B cell (primary cell): ENCODE data around the gene VTI1A. TPM values are rescaled to one million over a fixed set of nuclear protein-coding genes. Genes with fewer than 3 reads are reported as not detected.

Experiments
- ATAC-seq: fragments of 200-7000 bp; cut with Tn5 transposase; one replicate; pipeline ENCODE4 v1.10.0; 2021; ENCODE audit warnings: low read depth, mild to moderate bottlenecking, moderate number of reproducible peaks, moderate library complexity
- CTCF ChIA-PET: fragments of 350-600 bp; sonication (Branson Sonifier 250); formaldehyde crosslinking; loops from one replicate; lab custom pipeline; 2021; ENCODE audit warnings: antibody characterized with exemption, inconsistent platforms; lab: Charles Lee
- POLR2A ChIA-PET: fragments of 350-600 bp; sonication (Branson Sonifier 250); formaldehyde crosslinking; loops from one replicate; lab custom pipeline; 2021; ENCODE audit warnings: antibody characterized with exemption; lab: Charles Lee
- DNase-seq: peaks from one replicate; pipeline ENCODE4 v3.0.0; 2013
- H2AFZ ChIP-seq: 2 replicates; pipeline ENCODE4 v1.6.1; 2012; ENCODE audit warnings: mild to moderate bottlenecking, low read depth, low read length; ENCODE audit not compliant: insufficient read depth, poor library complexity, severe bottlenecking
- H3K27ac ChIP-seq, 2 donors: 1 replicate in 1 of 2; 2 replicates in 1 of 2; pipeline ENCODE4 v1.5.1; 2012 to 2013; ENCODE audit warnings: low read length in 2 of 2, mild to moderate bottlenecking in 2 of 2, moderate library complexity in 1 of 2
- H3K27me3 ChIP-seq, 4 experiments: fragments of 200-600 bp in 1 of 4; sonication (generic) in 1 of 4; replicated peaks in 1 of 4; 1 replicate in 2 of 4; 2 replicates in 2 of 4; pipeline versions ENCODE4 v1.6.1 to v1.7.0; 2013 to 2016; ENCODE audit warnings: low read length in 3 of 4, mild to moderate bottlenecking in 2 of 4, mixed read lengths in 1 of 4, moderate library complexity in 1 of 4; ENCODE audit not compliant: insufficient read depth in 4 of 4, control insufficient read depth in 3 of 4; ENCODE audit errors: control extremely low read depth in 1 of 4
- H3K36me3 ChIP-seq, 2 experiments: replicated peaks in 1 of 2; 1 replicate in 1 of 2; 2 replicates in 1 of 2; pipeline versions ENCODE4 v1.6.1 to v1.7.1; 2013; ENCODE audit warnings: low read length in 1 of 2; ENCODE audit not compliant: insufficient read depth in 2 of 2, control insufficient read depth in 1 of 2; ENCODE audit errors: control extremely low read depth in 1 of 2, extremely low read depth in 1 of 2
- H3K4me1 ChIP-seq, 2 donors: fragments of 200-600 bp in 1 of 2; sonication (generic) in 1 of 2; 1 replicate in 1 of 2; 2 replicates in 1 of 2; pipeline versions ENCODE4 v1.5.1 to v1.6.1; 2013 to 2017; ENCODE audit warnings: low read length in 2 of 2; ENCODE audit not compliant: control insufficient read depth in 2 of 2, insufficient read depth in 2 of 2
- H3K4me2 ChIP-seq: replicated peaks from 2 replicates; pipeline ENCODE3; 2012; ENCODE audit warnings: mild to moderate bottlenecking, low read depth, low read length; ENCODE audit not compliant: poor library complexity, severe bottlenecking
- H3K4me3 ChIP-seq, 5 experiments: fragments of 200-600 bp in 1 of 5; sonication (generic) in 1 of 5; 1 replicate in 3 of 5; 2 replicates in 2 of 5; pipeline versions ENCODE4 v1.5.1 to v1.7.0; 2011 to 2016; ENCODE audit warnings: low read length in 4 of 5, mild to moderate bottlenecking in 4 of 5, low read depth in 2 of 5, control low read depth in 1 of 5, moderate library complexity in 1 of 5; ENCODE audit not compliant: insufficient read depth in 1 of 5; ENCODE audit errors: control extremely low read depth in 1 of 5, extremely low read depth in 1 of 5
- H3K79me2 ChIP-seq: fragments of 200-600 bp; sonication (generic); one replicate; pipeline ENCODE4 v1.6.0; 2016; ENCODE audit warnings: low read length; ENCODE audit not compliant: control insufficient read depth, insufficient read depth
- H3K9ac ChIP-seq: fragments of 200-600 bp; sonication (generic); 2 replicates; pipeline ENCODE4 v1.6.1; 2017; ENCODE audit warnings: mild to moderate bottlenecking, low read length, moderate library complexity
- H3K9me3 ChIP-seq, 3 donors: one replicate each; pipeline versions ENCODE4 v1.6.1 to v1.7.1; 2013; ENCODE audit warnings: low read length in 2 of 3; ENCODE audit not compliant: control insufficient read depth in 2 of 3, insufficient read depth in 1 of 3; ENCODE audit errors: control extremely low read depth in 1 of 3
- H4K20me1 ChIP-seq: 2 replicates; pipeline ENCODE4 v1.6.0; 2012; ENCODE audit warnings: mild to moderate bottlenecking, low read length; ENCODE audit not compliant: insufficient read depth, control insufficient read depth, poor library complexity, severe bottlenecking
- H3K27ac Mint-ChIP-seq: one replicate; pipeline ENCODE4 v1.8.0; 2021; ENCODE audit warnings: mixed read lengths
- H3K27me3 Mint-ChIP-seq: one replicate; pipeline ENCODE4 v1.8.0; 2021; ENCODE audit warnings: mixed read lengths
- H3K4me1 Mint-ChIP-seq: one replicate; pipeline ENCODE4 v1.8.0; 2021; ENCODE audit warnings: mixed read lengths
- H3K4me3 Mint-ChIP-seq: one replicate; pipeline ENCODE4 v1.8.0; 2021; ENCODE audit warnings: mixed read lengths
- H3K9me3 Mint-ChIP-seq: one replicate; pipeline ENCODE4 v1.8.0; 2022; ENCODE audit warnings: mixed read lengths; ENCODE audit not compliant: insufficient read depth
- EZH2 ChIP-seq: IDR thresholded peaks from 2 replicates; pipeline ENCODE4 v1.6.1; 2012; ENCODE audit warnings: borderline replicate concordance, low read depth, mild to moderate bottlenecking, moderate library complexity, low read length; ENCODE audit not compliant: insufficient read depth, poor library complexity, severe bottlenecking
- WGBS: methylation state at CpG from one replicate; pipeline ENCODE4 v1.1.5; 2013; ENCODE audit warnings: missing lambda C conversion rate; ENCODE audit not compliant: insufficient coverage; 5-methylcytosine and 5-hydroxymethylcytosine counted together
- intact Hi-C: fragments of 100-400 bp; cut with micrococcal nuclease; formaldehyde crosslinking; loops from one replicate; pipeline ENCODE4 v1.10.0; 2022
- polyA plus RNA-seq: library from polyadenylated mRNA; depleted of rRNA; stranded (reverse); fragments of >200 nt; gene quantifications from 2 replicates; pipeline ENCODE4 v1.2.3, GENCODE V29; 2012
- total RNA-seq, 2 donors: library from RNA; stranded (reverse); fragments of 120-200 nt in 1 of 2; gene quantifications; 1 replicate in 1 of 2; 2 replicates in 1 of 2; pipeline versions ENCODE4 v1.2.3 to v1.2.4, GENCODE V29; 2013 to 2022
- TF ChIP-seq, protein P1 (sequence below): fragments of 200-600 bp; IDR thresholded peaks from one replicate; pipeline ENCODE4 v1.8.0; 2022; ENCODE audit warnings: antibody characterized with exemption, mild to moderate bottlenecking

VTI1A gene
- total and polyA plus RNA-seq, 2 donors (not counting 1 experiment from before 2014, with no cell fraction given): 20.0 to 84.1 TPM

DNA sequence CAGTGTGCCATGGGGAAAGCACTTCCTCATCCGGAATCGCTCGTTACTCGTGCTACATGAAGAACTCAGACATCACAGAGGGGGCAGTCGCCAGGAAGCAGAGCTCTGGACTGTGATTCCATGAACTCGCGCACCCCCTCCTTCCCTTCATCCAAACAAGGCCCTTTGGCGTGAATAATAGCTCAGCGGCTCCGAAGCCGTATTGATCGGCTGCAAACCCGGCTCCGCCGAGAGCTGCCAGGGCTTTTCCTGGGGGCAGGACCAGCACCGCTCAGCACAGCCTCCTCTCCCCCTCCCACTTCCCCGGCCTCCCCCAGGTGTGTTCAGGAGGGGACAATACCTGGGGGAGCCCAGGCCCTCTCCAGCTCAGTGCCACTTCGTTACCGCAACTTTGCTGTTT, 374.0 kb downstream of the VTI1A start:
- TF ChIP-seq EZH2: no peak
- TF ChIP-seq, protein P1, sequence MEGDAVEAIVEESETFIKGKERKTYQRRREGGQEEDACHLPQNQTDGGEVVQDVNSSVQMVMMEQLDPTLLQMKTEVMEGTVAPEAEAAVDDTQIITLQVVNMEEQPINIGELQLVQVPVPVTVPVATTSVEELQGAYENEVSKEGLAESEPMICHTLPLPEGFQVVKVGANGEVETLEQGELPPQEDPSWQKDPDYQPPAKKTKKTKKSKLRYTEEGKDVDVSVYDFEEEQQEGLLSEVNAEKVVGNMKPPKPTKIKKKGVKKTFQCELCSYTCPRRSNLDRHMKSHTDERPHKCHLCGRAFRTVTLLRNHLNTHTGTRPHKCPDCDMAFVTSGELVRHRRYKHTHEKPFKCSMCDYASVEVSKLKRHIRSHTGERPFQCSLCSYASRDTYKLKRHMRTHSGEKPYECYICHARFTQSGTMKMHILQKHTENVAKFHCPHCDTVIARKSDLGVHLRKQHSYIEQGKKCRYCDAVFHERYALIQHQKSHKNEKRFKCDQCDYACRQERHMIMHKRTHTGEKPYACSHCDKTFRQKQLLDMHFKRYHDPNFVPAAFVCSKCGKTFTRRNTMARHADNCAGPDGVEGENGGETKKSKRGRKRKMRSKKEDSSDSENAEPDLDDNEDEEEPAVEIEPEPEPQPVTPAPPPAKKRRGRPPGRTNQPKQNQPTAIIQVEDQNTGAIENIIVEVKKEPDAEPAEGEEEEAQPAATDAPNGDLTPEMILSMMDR: no peak
- H3K27me3 ChIP-seq: no peaks in the 10 kb centered on the region
- H4K20me1 ChIP-seq: no peaks in the 10 kb centered on the region
- no peak overlapping the region for H2AFZ ChIP-seq
- H3K27me3 Mint-ChIP-seq: no peaks in the 10 kb centered on the region
- no peak overlapping the region for H3K27ac Mint-ChIP-seq
- ChIA-PET POLR2A (no interaction called here), CTCF (no interaction called here)
- H3K4me3 ChIP-seq: no peak overlapping the region
- H3K4me3 Mint-ChIP-seq: no peak overlapping the region
- H3K4me2 ChIP-seq: no peak overlapping the region
- H3K27ac ChIP-seq: no peak overlapping the region
- intact Hi-C loops: no loop called here
- ATAC-seq: no peak
- H3K4me1 Mint-ChIP-seq: no peaks in the 10 kb centered on the region
- DNase-seq: no peak
- no peaks in the 10 kb centered on the region for H3K4me1 ChIP-seq
- H3K9me3 Mint-ChIP-seq: no peaks in the 10 kb centered on the region
- no peaks in the 10 kb centered on the region for H3K79me2 ChIP-seq
- no peaks in the 10 kb centered on the region for H3K9me3 ChIP-seq
- WGBS: 97% methylated on average over 17 of the region's 19 CpGs
- H3K36me3 ChIP-seq: peaks cover 0 to 3% of the 10 kb centered on the region in 2 experiments
- H3K9ac ChIP-seq: no peak overlapping the region

DNA sequence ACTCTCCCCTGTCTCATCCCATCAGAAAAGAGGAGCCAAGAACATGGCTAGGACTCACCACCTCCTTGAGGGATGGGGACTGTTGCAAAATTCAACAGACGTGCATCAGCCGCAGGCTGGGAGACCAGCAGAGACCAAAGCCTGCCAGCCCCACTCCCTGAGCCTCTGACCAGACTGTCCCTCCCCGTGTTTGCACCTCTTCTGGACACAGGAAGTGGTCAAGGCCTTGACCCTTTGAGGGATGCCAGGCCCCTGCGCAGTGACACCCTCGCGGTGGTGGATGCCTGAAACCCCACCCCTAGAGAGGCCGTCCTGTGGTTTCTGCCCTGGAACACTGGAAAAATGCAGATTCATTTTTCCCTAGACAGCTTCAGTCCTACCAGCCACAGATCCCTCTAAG, 374.6 kb downstream of the VTI1A start:
- Mint-ChIP-seq H3K27ac (no peak overlapping the region), H3K9me3 (no peaks in the 10 kb centered on the region), H3K27me3 (no peaks in the 10 kb centered on the region), H3K4me3 (no peak overlapping the region), H3K4me1 (no peaks in the 10 kb centered on the region)
- ChIA-PET POLR2A (no interaction called here), CTCF (no interaction called here)
- Histone ChIP-seq H3K9me3 (no peaks in the 10 kb centered on the region), H2AFZ (no peak overlapping the region), H3K4me3 (no peak overlapping the region), H3K4me1 (no peaks in the 10 kb centered on the region), H3K4me2 (no peak overlapping the region), H3K79me2 (no peaks in the 10 kb centered on the region), H4K20me1 (no peaks in the 10 kb centered on the region), H3K27me3 (no peaks in the 10 kb centered on the region), H3K36me3 (no peaks in the 10 kb centered on the region), H3K9ac (no peak overlapping the region), H3K27ac (no peak overlapping the region)
- DNase-seq (no peak), ATAC-seq (no peak)
- no peak for TF ChIP-seq EZH2
- TF ChIP-seq, protein P1: no peak
- 84% methylated on average over 6 of the region's 7 CpGs for WGBS
- intact Hi-C loops: no loop called here
